Mesendoderm (in vitro differentiated cells): ENCODE data around the gene RHOF.

Experiments
- DNase-seq: peaks from one replicate; pipeline ENCODE4 v3.0.0; 2013
- H2AK5ac ChIP-seq: 2 replicates; pipeline ENCODE4 v1.6.1; 2013; ENCODE audit warnings: low read length, inconsistent platforms
- H2BK120ac ChIP-seq: 2 replicates; pipeline ENCODE4 v1.6.1; 2013; ENCODE audit warnings: low read depth, mild to moderate bottlenecking, low read length, moderate library complexity, mixed read lengths
- H2BK15ac ChIP-seq: replicated peaks from 2 replicates; pipeline ENCODE4 v1.6.1; 2013; ENCODE audit warnings: low read depth, mild to moderate bottlenecking, moderate library complexity
- H2BK5ac ChIP-seq: 2 replicates; pipeline ENCODE4 v1.6.1; 2013; ENCODE audit warnings: low read length, inconsistent platforms
- H3K18ac ChIP-seq: 2 replicates; pipeline ENCODE4 v1.6.1; 2013; ENCODE audit warnings: mild to moderate bottlenecking, low read length, mixed read lengths
- H3K23ac ChIP-seq: one replicate; pipeline ENCODE4 v1.6.1; 2013; ENCODE audit warnings: low read length
- H3K27ac ChIP-seq: 2 replicates; pipeline ENCODE4 v1.5.1; 2013; ENCODE audit warnings: low read depth, mild to moderate bottlenecking, inconsistent platforms, low read length, moderate library complexity
- H3K27me3 ChIP-seq: 2 replicates; pipeline ENCODE4 v1.6.1; 2013; ENCODE audit warnings: low read length, control low read depth, mild to moderate bottlenecking, inconsistent platforms; ENCODE audit not compliant: insufficient read depth, poor library complexity
- H3K36me3 ChIP-seq: 2 replicates; pipeline ENCODE4 v1.6.1; 2013; ENCODE audit warnings: low read length, inconsistent platforms; ENCODE audit not compliant: control insufficient read depth, insufficient read depth
- H3K4ac ChIP-seq: one replicate; pipeline ENCODE4 v1.6.1; 2013; ENCODE audit warnings: low read depth, mild to moderate bottlenecking, low read length, moderate library complexity
- H3K4me1 ChIP-seq: 2 replicates; pipeline ENCODE4 v1.6.1; 2013; ENCODE audit warnings: low read depth, low read length, inconsistent platforms; ENCODE audit not compliant: control insufficient read depth
- H3K4me2 ChIP-seq: 2 replicates; pipeline ENCODE4 v1.6.1; 2013; ENCODE audit warnings: low read length
- H3K4me3 ChIP-seq: 2 replicates; pipeline ENCODE4 v1.5.1; 2013; ENCODE audit warnings: mild to moderate bottlenecking, low read length
- H3K56ac ChIP-seq: one replicate; pipeline ENCODE4 v1.6.1; 2013; ENCODE audit warnings: low read length
- H3K79me1 ChIP-seq: 2 replicates; pipeline ENCODE4 v1.6.1; 2013; ENCODE audit warnings: low read length, inconsistent platforms
- H3K79me2 ChIP-seq: 2 replicates; pipeline ENCODE4 v1.6.1; 2013; ENCODE audit warnings: mild to moderate bottlenecking, low read length; ENCODE audit not compliant: control insufficient read depth, insufficient read depth
- H3K9ac ChIP-seq: 2 replicates; pipeline ENCODE4 v1.6.1; 2013; ENCODE audit warnings: low read length, inconsistent platforms
- H4K5ac ChIP-seq: one replicate; pipeline ENCODE4 v1.6.1; 2013; ENCODE audit warnings: low read length
- H4K8ac ChIP-seq: one replicate; pipeline ENCODE4 v1.6.1; 2013; ENCODE audit warnings: low read depth, mild to moderate bottlenecking, control low read depth, low read length, moderate library complexity
- WGBS: extraction: QIAGEN DNeasy Blood & Tissue Kit; methylation state at CpG from one replicate; pipeline ENCODE4 v1.1.7; 2013; ENCODE audit warnings: low lambda C conversion rate, missing lambda C conversion rate; ENCODE audit not compliant: insufficient coverage; ENCODE audit errors: extremely low coverage; 5-methylcytosine and 5-hydroxymethylcytosine counted together

RHOF gene

DNA sequence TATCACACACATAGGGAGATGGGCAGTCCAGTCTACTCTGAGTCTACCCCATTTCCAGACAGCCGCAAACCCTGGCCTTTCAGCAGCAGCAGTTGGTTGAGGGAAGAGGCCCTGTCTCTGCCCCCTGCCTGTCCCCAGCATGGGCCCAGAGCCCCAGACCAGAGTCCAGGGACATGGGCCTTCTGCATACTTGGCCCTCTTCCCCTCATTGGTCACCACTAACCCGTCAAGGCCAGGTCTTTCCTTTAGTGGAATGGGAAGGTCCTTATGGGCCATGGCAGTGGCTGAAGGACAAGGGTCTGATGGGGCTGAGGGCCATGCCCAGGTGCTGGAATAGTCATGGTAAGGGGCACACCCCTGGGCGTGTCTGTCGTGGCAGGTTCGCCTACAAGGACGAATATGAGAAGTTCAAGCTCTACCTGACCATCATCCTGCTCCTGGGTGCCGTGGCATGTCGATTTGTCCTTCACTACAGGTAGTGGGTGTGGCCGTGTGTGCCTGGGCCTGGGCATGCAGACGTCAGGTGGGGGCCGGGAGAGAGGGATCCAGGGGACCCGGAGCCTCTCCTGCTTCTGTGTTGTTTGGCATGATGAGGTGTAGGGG lies 41.6 kb downstream of the RHOF start:
- no peak for DNase-seq
- Histone ChIP-seq H3K36me3 (peaks cover 1% of the 10 kb centered on the region), H3K23ac (no peak overlapping the region), H3K4me3 (no peak overlapping the region), H2BK120ac (no peak overlapping the region), H3K27ac (no peak overlapping the region), H3K27me3 (no peaks in the 10 kb centered on the region), H2AK5ac (no peak overlapping the region), H2BK15ac (no peak overlapping the region), H3K4ac (no peak overlapping the region), H2BK5ac (no peak overlapping the region), H4K5ac (no peak overlapping the region), H3K79me1 (no peaks in the 10 kb centered on the region), H3K4me1 (no peaks in the 10 kb centered on the region), H4K8ac (no peak overlapping the region), H3K18ac (no peak overlapping the region), H3K56ac (no peak overlapping the region), H3K4me2 (no peak overlapping the region), H3K79me2 (no peaks in the 10 kb centered on the region), H3K9ac (no peak overlapping the region)
- no CpG with 5 or more reads among the region's 12 CpGs for WGBS

DNA sequence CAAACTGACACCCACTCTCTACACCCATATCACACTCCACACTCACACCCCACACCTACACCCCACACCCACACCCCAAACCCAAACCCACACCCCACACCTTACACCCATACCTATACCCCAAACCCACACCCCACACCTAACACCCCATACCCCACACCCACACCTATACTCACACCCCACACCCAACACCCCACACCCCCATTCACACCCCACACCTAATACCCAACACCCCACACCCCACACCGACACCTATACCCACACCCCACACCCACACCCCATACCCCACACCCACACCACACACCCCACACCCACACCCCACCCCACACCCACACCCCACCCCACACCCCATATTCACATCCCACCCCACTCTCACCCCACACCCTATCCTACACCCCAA lies 42.5 kb downstream of the RHOF start:
- Histone ChIP-seq H3K79me2 (no peaks in the 10 kb centered on the region), H3K56ac (no peak overlapping the region), H3K9ac (no peak overlapping the region), H3K18ac (no peak overlapping the region), H3K4me3 (no peak overlapping the region), H4K8ac (no peak overlapping the region), H2BK15ac (no peak overlapping the region), H3K36me3 (peaks cover 1% of the 10 kb centered on the region), H3K27me3 (no peaks in the 10 kb centered on the region), H3K4me2 (no peak overlapping the region), H3K4me1 (no peaks in the 10 kb centered on the region), H3K4ac (no peak overlapping the region), H3K79me1 (no peaks in the 10 kb centered on the region), H3K27ac (no peak overlapping the region), H2AK5ac (no peak overlapping the region), H3K23ac (no peak overlapping the region), H4K5ac (no peak overlapping the region), H2BK5ac (no peak overlapping the region), H2BK120ac (no peak overlapping the region)
- DNase-seq = no peak
- 100% methylated on average over 1 of the region's 1 CpG for WGBS

DNA sequence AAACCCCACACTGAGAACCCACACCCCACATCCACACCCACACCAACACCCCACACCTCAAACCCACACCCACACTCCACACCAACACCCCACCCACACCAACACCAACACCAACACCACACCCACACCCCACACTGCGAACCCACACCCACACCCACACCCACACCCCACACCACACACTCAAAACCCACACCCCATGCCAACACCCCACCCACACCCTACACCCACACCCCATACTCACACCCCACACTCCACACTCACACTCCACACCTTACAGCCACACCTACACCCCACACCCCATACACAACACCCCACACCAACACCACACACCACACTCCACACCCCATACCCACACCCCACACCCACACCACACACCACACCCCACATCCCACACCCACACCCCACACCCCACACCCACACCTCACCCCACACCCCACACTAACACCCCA lies 43.0 kb downstream of the RHOF start:
- Histone ChIP-seq H3K36me3 (peaks cover 1% of the 10 kb centered on the region), H3K4ac (no peak overlapping the region), H3K4me1 (no peaks in the 10 kb centered on the region), H3K4me3 (no peak overlapping the region), H2BK15ac (no peak overlapping the region), H4K8ac (no peak overlapping the region), H3K9ac (no peak overlapping the region), H3K79me1 (no peaks in the 10 kb centered on the region), H3K27ac (no peak overlapping the region), H3K18ac (no peak overlapping the region), H3K79me2 (no peaks in the 10 kb centered on the region), H3K23ac (no peak overlapping the region), H2BK5ac (no peak overlapping the region), H3K27me3 (no peaks in the 10 kb centered on the region), H3K56ac (no peak overlapping the region), H3K4me2 (no peak overlapping the region), H2AK5ac (no peak overlapping the region), H4K5ac (no peak overlapping the region), H2BK120ac (no peak overlapping the region)
- 60% methylated on average over 1 of the region's 1 CpG for WGBS
- DNase-seq = no peak

DNA sequence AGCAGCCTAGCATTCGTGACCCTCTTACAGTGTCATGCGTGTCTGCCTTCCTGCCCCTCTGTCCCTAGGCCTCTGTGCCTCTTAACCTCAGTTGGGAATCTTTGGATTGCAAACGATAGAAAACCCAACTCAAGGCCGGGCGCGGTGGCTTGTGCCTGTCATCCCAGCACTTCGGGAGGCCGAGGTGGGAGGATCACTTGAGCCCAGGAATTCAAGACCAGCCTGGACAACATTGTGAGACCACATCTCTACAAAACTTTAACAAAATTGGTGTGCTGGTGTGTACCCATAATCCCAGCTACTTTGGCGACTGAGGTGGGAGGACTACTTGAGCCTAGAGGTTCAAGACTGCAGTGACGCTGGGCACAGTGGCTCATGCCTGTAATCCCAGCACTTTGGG lies 44.2 kb downstream of the RHOF start:
- Histone ChIP-seq H2AK5ac (no peak overlapping the region), H3K27me3 (no peaks in the 10 kb centered on the region), H2BK120ac (no peak overlapping the region), H3K18ac (no peak overlapping the region), H3K23ac (no peak overlapping the region), H3K79me2 (no peaks in the 10 kb centered on the region), H3K9ac (no peak overlapping the region), H3K4ac (no peak overlapping the region), H3K4me1 (no peaks in the 10 kb centered on the region), H3K4me2 (no peak overlapping the region), H2BK5ac (no peak overlapping the region), H3K4me3 (no peak overlapping the region), H4K5ac (no peak overlapping the region), H4K8ac (no peak overlapping the region), H2BK15ac (no peak overlapping the region), H3K79me1 (no peaks in the 10 kb centered on the region), H3K56ac (no peak overlapping the region), H3K27ac (no peak overlapping the region), H3K36me3 (peaks cover 1% of the 10 kb centered on the region)
- no peak for DNase-seq
- WGBS = no CpG with 5 or more reads among the region's 10 CpGs

DNA sequence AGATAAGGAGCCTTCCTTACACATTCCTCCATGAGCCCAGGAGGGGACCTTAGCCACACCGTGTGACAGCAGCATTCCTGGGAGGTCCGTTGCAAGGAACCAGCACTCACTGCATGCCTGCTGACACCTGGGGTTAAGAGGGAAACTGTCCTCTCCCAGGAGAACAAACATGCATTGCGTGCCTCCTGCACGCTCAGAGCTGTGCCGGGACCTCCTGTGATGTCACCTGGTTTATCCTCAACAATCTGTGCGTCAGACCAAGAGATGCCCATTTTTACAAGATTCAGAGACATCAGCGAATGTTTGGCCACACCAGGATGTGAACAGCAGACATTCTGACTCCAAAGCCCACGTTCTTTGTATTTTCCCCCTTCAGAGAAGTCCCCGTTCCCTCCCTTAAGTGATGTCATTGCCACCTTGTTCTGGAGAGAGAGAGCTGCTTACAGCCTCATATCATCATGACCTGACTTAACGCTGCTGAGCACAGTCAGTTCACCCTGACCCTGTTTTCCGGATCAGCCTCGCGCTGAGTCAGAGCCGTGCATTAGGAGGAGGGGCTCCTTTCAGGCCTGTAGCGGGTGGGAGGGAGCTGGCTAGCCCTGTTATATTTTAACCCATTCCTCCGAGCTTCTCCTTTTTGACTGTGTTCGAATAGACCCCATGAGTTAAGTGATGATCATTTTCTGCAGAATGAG lies 44.8 kb downstream of the RHOF start:
- DNase-seq = peak; percentile 93
- Histone ChIP-seq H3K27ac (peak overlapping the region; percentile 8), H3K4me2 (no peak overlapping the region), H3K36me3 (peaks cover 1% of the 10 kb centered on the region), H3K56ac (no peak overlapping the region), H3K4me3 (no peak overlapping the region), H3K4ac (no peak overlapping the region), H3K4me1 (no peaks in the 10 kb centered on the region), H3K9ac (no peak overlapping the region), H4K5ac (no peak overlapping the region), H2BK15ac (no peak overlapping the region), H3K23ac (no peak overlapping the region), H3K18ac (no peak overlapping the region), H4K8ac (no peak overlapping the region), H2AK5ac (no peak overlapping the region), H3K27me3 (no peaks in the 10 kb centered on the region), H2BK5ac (no peak overlapping the region), H2BK120ac (no peak overlapping the region), H3K79me2 (no peaks in the 10 kb centered on the region), H3K79me1 (no peaks in the 10 kb centered on the region)
- WGBS = no CpG with 5 or more reads among the region's 17 CpGs

DNA sequence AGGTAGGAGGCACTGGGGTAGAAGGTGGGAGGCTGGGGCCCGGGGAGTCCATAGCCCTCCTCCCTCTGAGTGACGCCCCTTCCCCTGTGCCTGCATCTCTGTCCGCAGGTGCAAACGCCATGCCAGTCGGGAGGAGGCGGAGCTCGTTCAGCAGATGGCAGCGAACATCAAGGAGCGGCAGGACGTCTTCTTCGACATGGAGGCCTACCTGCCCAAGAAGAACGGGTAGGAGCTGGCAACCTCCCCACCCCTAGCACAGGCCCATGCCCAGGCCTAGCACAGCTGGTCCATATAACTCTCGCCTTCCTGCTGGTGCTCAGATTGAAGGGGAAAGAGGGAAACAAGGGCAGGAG lies 45.3 kb downstream of the RHOF start:
- Histone ChIP-seq H2AK5ac (no peak overlapping the region), H3K79me2 (no peaks in the 10 kb centered on the region), H3K27ac (peak overlapping the region; percentile 8), H3K4me3 (no peak overlapping the region), H2BK15ac (no peak overlapping the region), H3K4ac (no peak overlapping the region), H2BK5ac (no peak overlapping the region), H4K8ac (no peak overlapping the region), H3K18ac (no peak overlapping the region), H3K27me3 (no peaks in the 10 kb centered on the region), H2BK120ac (no peak overlapping the region), H4K5ac (no peak overlapping the region), H3K9ac (no peak overlapping the region), H3K4me1 (no peaks in the 10 kb centered on the region), H3K56ac (no peak overlapping the region), H3K23ac (no peak overlapping the region), H3K36me3 (peaks cover 1% of the 10 kb centered on the region), H3K79me1 (no peaks in the 10 kb centered on the region), H3K4me2 (no peak overlapping the region)
- DNase-seq = no peak
- no CpG with 5 or more reads among the region's 13 CpGs for WGBS
